ENCODE results near the gene SOX1.

DNA sequence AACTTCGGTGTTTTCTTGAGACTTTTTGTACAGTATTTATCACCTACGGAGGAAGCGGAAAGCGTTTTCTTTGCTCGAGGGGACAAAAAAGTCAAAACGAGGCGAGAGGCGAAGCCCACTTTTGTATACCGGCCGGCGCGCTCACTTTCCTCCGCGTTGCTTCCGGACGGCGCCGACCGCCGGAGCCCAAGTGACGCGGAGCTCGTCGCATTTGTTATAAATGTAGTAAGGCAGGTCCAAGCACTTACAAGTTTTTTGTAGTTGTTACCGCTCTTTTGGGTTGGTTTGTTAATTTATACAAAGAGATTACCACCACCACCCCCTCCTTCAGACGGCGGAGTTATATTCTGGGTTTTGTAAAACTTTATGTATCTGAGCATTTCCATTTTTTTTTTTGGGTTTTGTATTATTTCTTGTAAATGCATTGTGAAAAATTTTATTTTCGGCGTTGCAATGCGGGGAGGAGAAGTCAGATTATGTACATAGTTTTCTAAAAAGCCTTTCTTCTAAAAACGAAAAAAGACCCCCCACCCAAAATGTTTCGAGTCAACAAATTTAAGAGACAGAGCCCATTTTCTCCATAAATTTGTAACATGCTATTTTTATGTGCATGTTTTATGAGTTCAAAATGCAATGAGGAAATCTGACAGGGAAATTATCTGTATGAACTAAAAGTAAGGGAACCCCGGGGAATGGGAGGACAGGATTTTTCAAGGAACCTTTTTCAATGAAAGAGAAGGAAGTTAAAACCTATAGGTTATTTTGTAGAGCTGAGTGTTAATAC, 2.3 kb downstream of the SOX1 start:
- TF ChIP-seq, protein P1, sequence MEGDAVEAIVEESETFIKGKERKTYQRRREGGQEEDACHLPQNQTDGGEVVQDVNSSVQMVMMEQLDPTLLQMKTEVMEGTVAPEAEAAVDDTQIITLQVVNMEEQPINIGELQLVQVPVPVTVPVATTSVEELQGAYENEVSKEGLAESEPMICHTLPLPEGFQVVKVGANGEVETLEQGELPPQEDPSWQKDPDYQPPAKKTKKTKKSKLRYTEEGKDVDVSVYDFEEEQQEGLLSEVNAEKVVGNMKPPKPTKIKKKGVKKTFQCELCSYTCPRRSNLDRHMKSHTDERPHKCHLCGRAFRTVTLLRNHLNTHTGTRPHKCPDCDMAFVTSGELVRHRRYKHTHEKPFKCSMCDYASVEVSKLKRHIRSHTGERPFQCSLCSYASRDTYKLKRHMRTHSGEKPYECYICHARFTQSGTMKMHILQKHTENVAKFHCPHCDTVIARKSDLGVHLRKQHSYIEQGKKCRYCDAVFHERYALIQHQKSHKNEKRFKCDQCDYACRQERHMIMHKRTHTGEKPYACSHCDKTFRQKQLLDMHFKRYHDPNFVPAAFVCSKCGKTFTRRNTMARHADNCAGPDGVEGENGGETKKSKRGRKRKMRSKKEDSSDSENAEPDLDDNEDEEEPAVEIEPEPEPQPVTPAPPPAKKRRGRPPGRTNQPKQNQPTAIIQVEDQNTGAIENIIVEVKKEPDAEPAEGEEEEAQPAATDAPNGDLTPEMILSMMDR (CRISPR knock-in tag; IDR thresholded peaks at IDR 0.05): no peak
- TF ChIP-seq ZNF552 (CRISPR knock-in tag; IDR thresholded peaks at IDR 0.05; ENCODE audit: borderline replicate concordance): no peak
- TF ChIP-seq TAF1 (CRISPR knock-in tag; IDR thresholded peaks at IDR 0.05): no peak
- TF ChIP-seq ARID2 (CRISPR knock-in tag; IDR thresholded peaks at IDR 0.05; ENCODE audit: borderline replicate concordance): no peak
- TF ChIP-seq ZNF136 (CRISPR knock-in tag; IDR thresholded peaks at IDR 0.05; ENCODE audit: low read depth): no peak
- no peak for TF ChIP-seq POLR2A (IDR thresholded peaks at IDR 0.05; ENCODE audit: insufficient read depth in 1 of 2, low read depth in 2 of 2, low read length in 2 of 2)
- TF ChIP-seq PRDM4 (CRISPR knock-in tag; IDR thresholded peaks at IDR 0.05; ENCODE audit: borderline replicate concordance): no peak
- no peak for TF ChIP-seq KMT2B (CRISPR knock-in tag; IDR thresholded peaks at IDR 0.05)
- no peak for TF ChIP-seq RNF219 (CRISPR knock-in tag; IDR thresholded peaks at IDR 0.05)
- no peak for TF ChIP-seq HMG20A (CRISPR knock-in tag; IDR thresholded peaks at IDR 0.05; ENCODE audit: borderline replicate concordance)
- no peak for TF ChIP-seq USF2 (IDR thresholded peaks at IDR 0.05; ENCODE audit: low read depth, low read length)
- no peak for TF ChIP-seq USF2 (CRISPR knock-in tag; IDR thresholded peaks at IDR 0.05; ENCODE audit: borderline replicate concordance)
